Neural crest cell (in vitro differentiated cells): ENCODE data around the gene PTPRS. TPM values are rescaled to one million over a fixed set of nuclear protein-coding genes. Genes with fewer than 3 reads are reported as not detected.

Experiments used
- DNase-seq: peaks from one replicate; pipeline ENCODE4 v3.0.0; 2021; ENCODE audit warnings: low read depth, mixed read lengths, low spot score
- H3K27ac Mint-ChIP-seq: one replicate; pipeline ENCODE4 v1.8.0; 2021; ENCODE audit warnings: mild to moderate bottlenecking, mixed read lengths; ENCODE audit not compliant: unreplicated experiment
- H3K27me3 Mint-ChIP-seq: 2 replicates; pipeline ENCODE4 v1.8.0; 2021; ENCODE audit warnings: low read depth, mild to moderate bottlenecking, mixed read lengths
- H3K36me3 Mint-ChIP-seq: 2 replicates; pipeline ENCODE4 v1.8.0; 2021; ENCODE audit warnings: low read depth, mild to moderate bottlenecking, mixed read lengths
- H3K4me1 Mint-ChIP-seq: 2 replicates; pipeline ENCODE4 v1.8.0; 2021; ENCODE audit warnings: mixed read lengths
- H3K4me3 Mint-ChIP-seq: one replicate; pipeline ENCODE4 v1.8.0; 2021; ENCODE audit warnings: mild to moderate bottlenecking, mixed read lengths
- H3K9me3 Mint-ChIP-seq: 2 replicates; pipeline ENCODE4 v1.8.0; 2021; ENCODE audit warnings: mixed read lengths
- total RNA-seq: library from RNA; stranded (reverse); gene quantifications from 2 replicates; pipeline ENCODE4 v1.2.1, GENCODE V29; 2021
- TF ChIP-seq, protein P1 (sequence below): fragments of 200-600 bp; sonication (generic); conservative IDR thresholded peaks from 2 replicates; pipeline ENCODE4 v1.5.0; 2021; ENCODE audit warnings: antibody characterized with exemption, mild to moderate bottlenecking

PTPRS gene
- total RNA-seq, 1 donor from 2014 or later, result 357 TPM

- Mint-ChIP-seq H3K36me3 (no peaks in the 10 kb centered on the region), H3K4me1 (peaks cover 7% of the 10 kb centered on the region), H3K27ac (no peak overlapping the region), H3K4me3 (no peak overlapping the region), H3K9me3 (no peaks in the 10 kb centered on the region), H3K27me3 (no peaks in the 10 kb centered on the region)
- DNase-seq, result no peak
- TF ChIP-seq, protein P1, sequence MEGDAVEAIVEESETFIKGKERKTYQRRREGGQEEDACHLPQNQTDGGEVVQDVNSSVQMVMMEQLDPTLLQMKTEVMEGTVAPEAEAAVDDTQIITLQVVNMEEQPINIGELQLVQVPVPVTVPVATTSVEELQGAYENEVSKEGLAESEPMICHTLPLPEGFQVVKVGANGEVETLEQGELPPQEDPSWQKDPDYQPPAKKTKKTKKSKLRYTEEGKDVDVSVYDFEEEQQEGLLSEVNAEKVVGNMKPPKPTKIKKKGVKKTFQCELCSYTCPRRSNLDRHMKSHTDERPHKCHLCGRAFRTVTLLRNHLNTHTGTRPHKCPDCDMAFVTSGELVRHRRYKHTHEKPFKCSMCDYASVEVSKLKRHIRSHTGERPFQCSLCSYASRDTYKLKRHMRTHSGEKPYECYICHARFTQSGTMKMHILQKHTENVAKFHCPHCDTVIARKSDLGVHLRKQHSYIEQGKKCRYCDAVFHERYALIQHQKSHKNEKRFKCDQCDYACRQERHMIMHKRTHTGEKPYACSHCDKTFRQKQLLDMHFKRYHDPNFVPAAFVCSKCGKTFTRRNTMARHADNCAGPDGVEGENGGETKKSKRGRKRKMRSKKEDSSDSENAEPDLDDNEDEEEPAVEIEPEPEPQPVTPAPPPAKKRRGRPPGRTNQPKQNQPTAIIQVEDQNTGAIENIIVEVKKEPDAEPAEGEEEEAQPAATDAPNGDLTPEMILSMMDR, result no peak
Observed at GRCh38 chr19:5302396-5302795, 38.2 kb downstream of the PTPRS start.

GRCh38 chr19:5299137-5299536, 41.5 kb downstream of the PTPRS start:
- peaks cover 8% of the 10 kb centered on the region for H3K4me1 Mint-ChIP-seq
- H3K27ac Mint-ChIP-seq, result no peak overlapping the region
- H3K9me3 Mint-ChIP-seq, result no peaks in the 10 kb centered on the region
- no peaks in the 10 kb centered on the region for H3K36me3 Mint-ChIP-seq
- TF ChIP-seq, protein P1, result no peak
- no peak for DNase-seq
- no peaks in the 10 kb centered on the region for H3K27me3 Mint-ChIP-seq
- H3K4me3 Mint-ChIP-seq, result no peak overlapping the region

GRCh38 chr19:5298471-5298901, 42.1 kb downstream of the PTPRS start:
- Mint-ChIP-seq H3K4me1 (peaks cover 11% of the 10 kb centered on the region), H3K27me3 (no peaks in the 10 kb centered on the region), H3K9me3 (no peaks in the 10 kb centered on the region), H3K4me3 (no peak overlapping the region), H3K27ac (peak overlapping the region; percentile 27), H3K36me3 (no peaks in the 10 kb centered on the region)
- no peak for DNase-seq
- TF ChIP-seq, protein P1, result no peak

GRCh38 chr19:5297272-5297669, 43.3 kb downstream of the PTPRS start:
- Mint-ChIP-seq H3K27ac (no peak overlapping the region), H3K4me3 (peak overlapping the region; percentile 10), H3K9me3 (no peaks in the 10 kb centered on the region), H3K27me3 (no peaks in the 10 kb centered on the region), H3K36me3 (no peaks in the 10 kb centered on the region), H3K4me1 (peaks cover 11% of the 10 kb centered on the region)
- TF ChIP-seq, protein P1, result no peak
- DNase-seq, result no peak

DNA sequence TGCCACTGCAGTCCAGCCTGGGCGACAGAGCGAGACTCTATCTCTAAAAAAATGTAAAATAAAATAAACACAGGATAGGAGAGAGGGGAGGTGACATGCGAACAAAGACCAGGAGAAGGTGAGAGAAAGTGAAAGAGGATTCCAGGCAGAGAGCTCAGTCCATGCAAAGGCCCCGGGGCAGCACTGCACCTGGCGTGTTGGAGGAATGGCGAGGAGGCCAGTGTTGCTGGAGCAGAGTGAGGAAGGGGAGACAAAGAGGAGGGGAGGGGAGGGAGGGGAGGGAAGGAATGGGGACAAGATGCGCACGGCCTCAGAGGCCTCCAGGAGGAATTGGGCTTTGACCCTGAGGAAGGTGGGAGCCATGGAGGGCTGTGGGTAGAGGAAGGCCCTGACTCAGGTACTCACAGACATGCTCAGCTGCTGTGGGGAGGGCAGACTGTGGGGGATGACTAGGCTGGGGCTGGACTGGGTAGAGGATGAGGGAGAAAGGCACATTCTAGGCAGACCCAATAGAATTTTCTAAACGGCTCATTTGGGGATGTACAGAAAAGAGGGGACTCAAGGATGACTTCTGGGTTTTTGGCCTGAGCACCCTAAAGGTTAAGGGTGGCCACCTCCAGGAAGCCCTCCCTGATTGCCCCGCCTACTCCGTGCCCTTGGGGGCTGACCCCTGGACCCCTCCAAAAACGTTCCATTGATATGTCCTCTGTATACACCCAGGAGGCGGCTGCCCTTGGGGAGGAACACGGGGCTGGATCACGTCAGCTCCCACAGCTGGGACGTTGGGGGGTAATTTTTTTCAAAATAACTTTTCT, 43.9 kb downstream of the PTPRS start:
- Mint-ChIP-seq H3K4me3 (peak overlapping the region; percentile 68), H3K27me3 (no peaks in the 10 kb centered on the region), H3K36me3 (no peaks in the 10 kb centered on the region), H3K4me1 (peaks cover 17% of the 10 kb centered on the region), H3K9me3 (no peaks in the 10 kb centered on the region), H3K27ac (peak overlapping the region; percentile 12)
- DNase-seq, result no peak
- TF ChIP-seq, protein P1, result no peak
